Left forelimb (tissue), 1 donor: ENCODE measurements around the gene MBNL2.

Source experiments
- DNase-seq: peaks from one replicate; pipeline ENCODE4 v3.0.0-alpha.2; 2018; ENCODE audit warnings: low spot score

MBNL2 gene

DNA sequence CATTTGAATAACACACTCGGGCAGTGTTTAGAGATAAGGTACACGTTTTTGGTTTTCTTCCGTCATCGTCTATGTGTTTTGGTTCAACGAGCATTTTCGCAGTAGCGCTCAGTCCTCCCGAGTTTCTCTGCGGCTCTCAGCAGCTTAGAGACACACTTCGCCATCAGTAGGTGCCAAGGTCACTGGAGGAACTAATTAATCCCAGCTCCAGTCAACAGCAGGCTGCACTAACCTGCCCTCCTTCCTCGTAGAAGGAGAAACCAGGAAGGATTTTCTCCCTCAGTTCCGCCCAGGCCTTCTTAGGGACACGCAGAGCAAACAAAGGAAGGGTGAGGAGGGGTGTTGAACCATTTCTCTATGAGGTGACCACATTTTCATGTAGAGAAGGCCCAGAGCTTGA, 12.6 kb downstream of the MBNL2 start:
- no peak for DNase-seq

DNA sequence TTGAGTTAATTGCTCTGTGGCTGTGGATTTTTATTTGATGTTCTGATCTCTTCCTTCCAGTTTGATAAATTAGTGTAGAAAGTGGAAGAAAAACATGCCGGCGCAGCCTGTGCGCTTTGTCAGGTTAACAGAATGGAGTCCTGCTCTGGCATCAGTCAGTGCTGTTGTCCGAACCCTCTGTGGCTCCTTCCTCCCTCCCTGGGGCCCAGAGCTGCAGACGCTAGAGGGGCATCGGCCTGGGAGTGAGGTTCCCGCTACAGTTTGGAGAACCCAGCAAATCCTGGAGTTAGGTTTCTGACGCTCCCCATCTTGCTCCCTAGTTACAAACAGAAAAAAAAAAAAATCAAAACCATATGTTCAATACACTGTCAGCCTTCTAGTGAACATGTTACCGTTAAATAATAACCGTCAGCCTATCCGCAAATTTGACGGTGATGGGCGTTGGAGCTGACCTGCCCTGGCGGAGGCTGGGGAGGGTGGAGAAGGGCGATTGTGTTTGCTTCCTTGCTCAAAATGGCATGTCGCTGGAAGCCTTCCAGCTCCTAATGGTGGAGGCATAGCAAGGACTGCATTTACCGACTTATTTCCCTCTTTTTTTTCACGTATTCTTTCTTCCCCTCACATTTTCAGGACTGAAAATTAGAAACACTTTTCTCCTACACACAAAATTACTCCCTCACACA, 13.6 kb downstream of the MBNL2 start:
- DNase-seq = no peak

DNA sequence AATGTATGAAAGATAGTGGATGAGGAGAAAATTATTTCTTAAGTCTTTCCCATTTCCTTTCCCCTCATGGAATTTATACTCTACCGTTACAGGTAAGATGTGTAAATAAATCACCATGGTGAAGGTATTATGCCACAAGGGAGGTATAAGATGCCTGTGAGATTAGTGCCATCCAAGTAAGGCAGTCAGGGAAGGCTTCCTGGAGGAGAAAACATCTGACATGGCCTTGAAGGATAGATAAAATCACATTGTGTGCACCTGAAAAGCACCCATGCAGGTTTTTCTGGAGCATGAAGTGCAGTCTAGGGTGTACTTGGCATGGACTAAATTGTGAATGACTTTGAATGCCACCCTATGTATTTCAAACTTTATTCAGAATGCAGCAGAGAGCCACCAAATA, 15.3 kb downstream of the MBNL2 start:
- no peak for DNase-seq

DNA sequence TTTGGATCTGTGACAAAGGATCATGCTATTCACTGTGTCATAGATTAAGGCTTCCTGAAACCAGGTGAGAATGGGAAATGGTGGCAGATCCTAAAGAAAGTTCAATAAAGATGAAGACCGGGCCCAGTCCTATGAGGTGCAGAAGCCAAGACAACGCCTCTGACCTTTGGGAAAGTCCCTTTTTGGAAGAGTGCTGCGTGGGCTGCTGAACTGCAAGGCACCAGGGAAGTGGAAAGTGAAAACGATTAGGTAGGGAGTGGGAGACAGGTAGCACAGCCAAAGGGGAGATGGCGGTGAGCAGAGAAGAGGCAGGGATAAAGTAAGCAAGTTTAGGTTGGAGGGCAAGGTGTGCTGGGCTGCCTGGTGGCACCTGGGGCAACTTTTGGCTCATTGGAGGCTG, 16.3 kb downstream of the MBNL2 start:
- no peak for DNase-seq

GRCh38 chr13:97238883-97239282, 16.8 kb downstream of the MBNL2 start:
- no peak for DNase-seq

DNA sequence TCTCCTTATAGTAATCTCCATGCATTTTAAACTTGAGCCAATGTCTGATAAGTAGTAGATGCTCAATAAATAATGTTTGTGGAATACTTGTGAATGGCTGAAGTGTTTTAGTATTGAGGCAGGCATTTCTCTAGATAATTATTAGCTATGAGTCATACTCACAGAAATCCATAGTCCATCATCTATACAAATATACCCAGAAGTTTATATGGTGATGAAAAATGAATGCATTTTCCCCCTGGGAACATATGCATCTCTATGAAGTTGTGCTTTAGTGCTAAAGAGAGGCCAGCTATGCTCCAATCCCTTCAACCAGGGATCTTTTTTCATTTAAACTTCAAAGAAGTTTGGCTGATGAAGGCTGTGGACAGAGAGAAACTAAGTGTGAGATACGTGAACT, 17.2 kb downstream of the MBNL2 start:
- DNase-seq = no peak

- no peak for DNase-seq
Observed at GRCh38 chr13:97239943-97240787, 18.0 kb downstream of the MBNL2 start.

GRCh38 chr13:97240788-97241734, 18.9 kb downstream of the MBNL2 start:
- DNase-seq = no peak

DNA sequence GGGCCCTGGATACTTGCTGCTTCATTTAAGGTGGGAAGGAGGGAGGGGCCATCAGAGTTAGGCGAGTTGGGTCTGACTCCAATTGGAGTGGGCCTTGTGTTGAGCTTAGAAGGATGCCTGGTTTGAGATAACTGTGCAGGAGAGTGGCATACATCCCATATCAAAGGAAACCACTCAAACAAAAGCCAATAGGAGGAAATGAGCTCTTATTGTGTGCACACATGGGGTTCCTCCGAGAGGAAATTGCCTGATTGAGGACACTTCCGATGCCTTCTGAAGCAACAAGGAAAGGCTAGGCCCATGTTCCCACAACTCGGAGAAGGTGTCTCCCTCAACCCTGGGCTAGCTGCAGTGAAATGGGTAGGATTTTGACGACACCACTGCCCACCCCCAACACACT, 19.6 kb downstream of the MBNL2 start:
- no peak for DNase-seq

- DNase-seq = no peak
Observed at GRCh38 chr13:97242755-97243497, 20.8 kb downstream of the MBNL2 start.

GRCh38 chr13:97243915-97244781, 22.0 kb downstream of the MBNL2 start:
- no peak for DNase-seq

GRCh38 chr13:97245011-97245410, 22.9 kb downstream of the MBNL2 start:
- DNase-seq = no peak

GRCh38 chr13:97246596-97247158, 24.5 kb downstream of the MBNL2 start:
- no peak for DNase-seq

GRCh38 chr13:97248243-97248642, 26.1 kb downstream of the MBNL2 start:
- DNase-seq = no peak

- no peak for DNase-seq
Observed at GRCh38 chr13:97249093-97249795, 27.1 kb downstream of the MBNL2 start.

DNA sequence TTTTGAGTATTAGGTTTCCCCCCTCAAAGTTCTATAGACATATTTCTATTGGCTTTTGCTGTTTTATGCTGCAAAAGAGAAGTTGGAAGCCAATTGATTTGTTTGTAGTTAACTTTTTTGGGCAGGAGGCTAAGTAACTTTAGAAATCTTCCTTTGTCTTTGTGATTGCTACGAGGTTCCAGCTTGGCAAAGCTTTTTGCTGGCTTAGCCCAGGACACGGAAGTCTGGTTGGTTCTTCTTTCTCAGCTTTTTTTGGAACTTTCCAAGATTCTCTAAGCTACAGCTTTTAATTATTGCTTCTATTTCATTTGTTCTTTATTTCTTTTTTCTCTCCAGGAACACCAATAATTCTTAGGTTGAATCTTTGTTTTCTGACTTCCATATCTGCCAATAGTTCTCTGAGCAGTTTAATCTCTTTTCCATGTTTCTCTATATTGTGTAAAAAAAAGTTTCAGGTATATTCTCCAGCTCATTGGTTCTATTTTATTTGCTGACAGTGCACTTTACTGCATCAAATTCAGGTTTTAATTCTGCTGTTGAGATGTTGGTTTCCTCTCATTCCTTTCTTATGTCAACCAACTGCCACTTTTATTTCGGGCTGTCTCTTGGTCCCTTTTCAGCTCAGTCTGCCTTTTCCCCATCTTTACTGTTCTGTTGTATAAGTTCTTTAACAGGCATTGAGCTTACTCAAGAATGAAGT, 27.8 kb downstream of the MBNL2 start:
- DNase-seq = no peak

- DNase-seq = no peak
Observed at GRCh38 chr13:97250560-97250959, 28.4 kb downstream of the MBNL2 start.

- DNase-seq = no peak
Observed at GRCh38 chr13:97252735-97253134, 30.6 kb downstream of the MBNL2 start.
